Retina (tissue), 1 donor: ENCODE data around the gene LSP1.

Experiments
- DNase-seq: peaks from one replicate; pipeline ENCODE4 v3.0.0-alpha.2; 2016

Gene LSP1

GRCh38 chr11:1838077-1838425, 14.8 kb upstream of the LSP1 start:
- DNase-seq, result no peak

GRCh38 chr11:1838426-1839144, 14.3 kb upstream of the LSP1 start, which contains the start of gene TNNI2:
Gene TNNI2, plus strand, starts transcription at chr11:1838981. Its CDS starts 716 bp downstream, at chr11:1839697.
- no peak for DNase-seq

GRCh38 chr11:1839204-1839923, 13.5 kb upstream of the LSP1 start:
- DNase-seq, result no peak

- no peak for DNase-seq
These were observed 12.7 kb upstream of the LSP1 start for GRCh38 chr11:1839924-1840779.

GRCh38 chr11:1840780-1841480, 12.0 kb upstream of the LSP1 start:
- no peak for DNase-seq

GRCh38 chr11:1841511-1842148, 11.3 kb upstream of the LSP1 start:
- DNase-seq, result no peak

GRCh38 chr11:1842149-1843097, 10.5 kb upstream of the LSP1 start:
- no peak for DNase-seq

GRCh38 chr11:1843098-1843473, 9.8 kb upstream of the LSP1 start:
- no peak for DNase-seq

GRCh38 chr11:1843796-1844195, 9.1 kb upstream of the LSP1 start:
- no peak for DNase-seq

GRCh38 chr11:1844221-1845094, 8.4 kb upstream of the LSP1 start:
- no peak for DNase-seq

GRCh38 chr11:1845095-1845429, 7.8 kb upstream of the LSP1 start:
- no peak for DNase-seq

- DNase-seq, result no peak
These were observed 7.1 kb upstream of the LSP1 start for GRCh38 chr11:1845561-1846452.

- DNase-seq, result no peak
These were observed 6.4 kb upstream of the LSP1 start for GRCh38 chr11:1846453-1846932.

GRCh38 chr11:1847006-1847735, 5.7 kb upstream of the LSP1 start:
- no peak for DNase-seq

- DNase-seq, result no peak
These were observed 4.8 kb upstream of the LSP1 start for GRCh38 chr11:1847926-1848639.

GRCh38 chr11:1848640-1849430, 4.0 kb upstream of the LSP1 start:
- DNase-seq, result no peak
